Ovary (tissue), 9 donors: ENCODE measurements around the gene EGFLAM. TPM values are rescaled to one million over a fixed set of nuclear protein-coding genes. Genes with fewer than 3 reads are reported as not detected.

Source experiments
- DNase-seq, 5 donors: peaks; one replicate each; pipeline ENCODE4 v3.0.0-alpha.2; 2019 to 2020
- H3K27ac ChIP-seq, 2 donors: fragments of 200-600 bp; one replicate each; pipeline versions ENCODE4 v1.5.1 to v1.8.0; 2019 to 2022
- H3K27me3 ChIP-seq: fragments of 200-600 bp; one replicate; pipeline ENCODE4 v1.8.0; 2022
- H3K36me3 ChIP-seq: fragments of 200-600 bp; sonication (generic); one replicate; pipeline ENCODE4 v1.5.1; 2019
- H3K4me1 ChIP-seq: one replicate; pipeline ENCODE4 v1.8.1; 2013; ENCODE audit warnings: mild to moderate bottlenecking, moderate library complexity; ENCODE audit not compliant: insufficient read depth
- H3K4me3 ChIP-seq: fragments of 200-600 bp; sonication (generic); one replicate; pipeline ENCODE4 v1.5.1; 2017
- H3K9me3 ChIP-seq, 2 donors: fragments of 200-600 bp in 1 of 2; sonication (generic) in 1 of 2; one replicate each; pipeline versions ENCODE4 v1.5.1 to v1.8.1; 2013 to 2019; ENCODE audit warnings: mild to moderate bottlenecking in 1 of 2, moderate library complexity in 1 of 2
- EP300 ChIP-seq: sonication (generic); formaldehyde crosslinking; IDR thresholded peaks from one replicate; pipeline ENCODE4 v1.6.1; 2017; ENCODE audit warnings: antibody characterized with exemption
- POLR2A ChIP-seq: fragments of 450-650 bp; IDR thresholded peaks from one replicate; pipeline ENCODE4 v1.6.1; 2017; ENCODE audit warnings: antibody characterized with exemption, mild to moderate bottlenecking, moderate library complexity
- WGBS, 3 donors: extraction: QIAGEN DNeasy Blood & Tissue Kit in 1 of 3; methylation state at CpG; one replicate each; pipeline versions ENCODE4 v1.1.5 to v1.1.7; 2013 to 2017; 5-methylcytosine and 5-hydroxymethylcytosine counted together
- intact Hi-C, 4 donors: fragments of 100-400 bp; cut with DNase I; formaldehyde crosslinking; loops; one replicate each; pipeline versions ENCODE4 v1.11.0 to v1.15.1; 2022 to 2023
- polyA plus RNA-seq, 2 donors: library from polyadenylated mRNA; stranded (reverse); fragments of 200-250 nt in 1 of 2; fragments of 350-450 nt in 1 of 2; fragmentation: Illumina TruSeq in 1 of 2; extraction: RNeasy Lipid Tissue Mini Kit (QIAGEN cat#74804) in 1 of 2; gene quantifications; one replicate each; pipeline ENCODE4 v1.2.3, GENCODE V29; 2013 to 2014
- total RNA-seq, 7 donors: library from RNA; depleted of rRNA in 2 of 7; stranded (reverse); fragments of >200 nt in 2 of 7; fragmentation: NEBNext Ultra II Directional in 3 of 7; extraction: Animal tissue kit (Norgen Biotek cat#: 25700) in 3 of 7; gene quantifications; one replicate each; pipeline versions ENCODE4 v1.1.0 to v1.2.4, GENCODE V29; 2016 to 2023
- TF ChIP-seq, protein P1 (sequence below), 3 donors: fragments of 450-650 bp in 2 of 3; fragments of 200-600 bp in 1 of 3; IDR thresholded peaks; one replicate each; pipeline versions ENCODE4 v1.5.1 to v1.8.0; 2016 to 2022; ENCODE audit warnings: antibody characterized with exemption in 3 of 3, mild to moderate bottlenecking in 1 of 3
- donor health status: DM: no; HTN: no; CAD: no; lungs with moderate emphysema.
- donor health status: DM: no; HTN: no; CAD: no.
- donor health status: Bipolar disorder and iron deficiency.
- donor health status: DM: yes; HTN: yes; CAD: no.
- donor health status: DM: no; HTN: no; CAD: no.
- donor health status: DM: yes; HTN: yes; CAD: no.

Gene EGFLAM
- total and polyA plus RNA-seq, 9 donors: 6.1 to 37.8 (median 17.1) TPM

DNA sequence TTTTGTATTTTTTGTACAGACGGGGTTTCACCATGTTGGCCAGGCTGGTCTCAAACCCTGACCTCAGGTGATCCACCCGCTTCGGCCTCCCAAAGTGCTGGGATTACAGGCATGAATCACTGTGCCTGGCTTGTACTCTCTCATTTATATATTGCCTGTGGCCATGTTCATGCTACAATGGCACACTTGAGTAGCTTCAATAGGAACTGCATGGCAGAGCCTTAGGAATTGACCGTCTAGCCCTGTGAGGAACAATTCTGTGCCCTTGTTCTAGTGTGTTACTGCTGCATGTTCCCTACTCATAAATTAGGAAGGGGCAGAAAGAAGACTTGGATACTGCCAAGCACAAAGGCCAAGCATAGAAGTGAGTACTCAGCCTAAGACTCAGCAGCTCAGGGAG lies 193.8 kb downstream of the EGFLAM start:
- no peak overlapping the region for H3K4me3 ChIP-seq
- peaks cover 2% of the 10 kb centered on the region for H3K4me1 ChIP-seq
- H3K9me3 ChIP-seq: no peaks in the 10 kb centered on the region
- no peak for TF ChIP-seq EP300
- TF ChIP-seq, protein P1, sequence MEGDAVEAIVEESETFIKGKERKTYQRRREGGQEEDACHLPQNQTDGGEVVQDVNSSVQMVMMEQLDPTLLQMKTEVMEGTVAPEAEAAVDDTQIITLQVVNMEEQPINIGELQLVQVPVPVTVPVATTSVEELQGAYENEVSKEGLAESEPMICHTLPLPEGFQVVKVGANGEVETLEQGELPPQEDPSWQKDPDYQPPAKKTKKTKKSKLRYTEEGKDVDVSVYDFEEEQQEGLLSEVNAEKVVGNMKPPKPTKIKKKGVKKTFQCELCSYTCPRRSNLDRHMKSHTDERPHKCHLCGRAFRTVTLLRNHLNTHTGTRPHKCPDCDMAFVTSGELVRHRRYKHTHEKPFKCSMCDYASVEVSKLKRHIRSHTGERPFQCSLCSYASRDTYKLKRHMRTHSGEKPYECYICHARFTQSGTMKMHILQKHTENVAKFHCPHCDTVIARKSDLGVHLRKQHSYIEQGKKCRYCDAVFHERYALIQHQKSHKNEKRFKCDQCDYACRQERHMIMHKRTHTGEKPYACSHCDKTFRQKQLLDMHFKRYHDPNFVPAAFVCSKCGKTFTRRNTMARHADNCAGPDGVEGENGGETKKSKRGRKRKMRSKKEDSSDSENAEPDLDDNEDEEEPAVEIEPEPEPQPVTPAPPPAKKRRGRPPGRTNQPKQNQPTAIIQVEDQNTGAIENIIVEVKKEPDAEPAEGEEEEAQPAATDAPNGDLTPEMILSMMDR (IDR thresholded peaks at IDR 0.05): no peak
- TF ChIP-seq POLR2A: no peak
- no peak overlapping the region for H3K27ac ChIP-seq
- no peaks in the 10 kb centered on the region for H3K36me3 ChIP-seq
- DNase-seq: no peak
- 95 to 99% (median 95%) methylated on average over 4 of the region's 4 CpGs for WGBS, 3 donors
- H3K27me3 ChIP-seq: no peaks in the 10 kb centered on the region
- intact Hi-C loops: no loop called here

- TF ChIP-seq EP300: no peak
- no peak for TF ChIP-seq POLR2A
- Histone ChIP-seq H3K36me3 (no peaks in the 10 kb centered on the region), H3K9me3 (no peaks in the 10 kb centered on the region), H3K27me3 (no peaks in the 10 kb centered on the region), H3K4me1 (peaks cover 2% of the 10 kb centered on the region), H3K27ac (no peak overlapping the region), H3K4me3 (no peak overlapping the region)
- WGBS, 3 donors: 82 to 93% (median 84%) methylated on average over 3 of the region's 3 CpGs
- no peak for DNase-seq
- intact Hi-C loops: no loop called here
Measured at GRCh38 chr5:38453506-38453905, 195.1 kb downstream of the EGFLAM start.

- no peak for DNase-seq
- WGBS, 3 donors: 93 to 96% (median 93%) methylated on average over 11 of the region's 11 CpGs
Measured at GRCh38 chr5:38453921-38454320, 195.6 kb downstream of the EGFLAM start.

DNA sequence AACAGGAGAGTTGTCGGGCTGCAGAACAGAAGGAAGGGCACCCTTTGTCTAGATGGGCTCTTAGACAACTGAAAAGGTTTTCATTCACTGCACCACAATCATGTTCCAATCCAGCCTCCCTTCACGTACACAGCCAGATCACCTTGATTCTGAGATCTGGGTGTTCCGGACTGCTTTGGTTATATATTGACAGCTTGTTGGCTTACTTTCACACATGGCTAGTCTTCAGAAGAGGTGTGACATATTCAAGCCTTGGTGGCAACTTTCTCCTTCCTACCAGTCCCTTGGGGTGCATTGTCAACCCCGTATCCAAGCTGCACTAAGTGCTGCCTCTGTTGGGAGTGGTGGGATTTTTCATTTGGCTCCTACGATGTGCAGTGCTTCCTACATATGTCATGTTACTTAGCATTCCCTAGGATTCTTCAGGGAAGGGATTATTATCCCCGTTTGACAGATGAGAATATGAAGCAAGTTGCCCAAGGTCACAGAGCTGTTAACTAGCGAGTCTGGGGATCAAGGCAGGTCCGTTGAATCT lies 197.5 kb downstream of the EGFLAM start:
- Histone ChIP-seq H3K4me3 (no peak overlapping the region), H3K36me3 (no peaks in the 10 kb centered on the region), H3K27ac (no peak overlapping the region), H3K4me1 (no peaks in the 10 kb centered on the region), H3K9me3 (no peaks in the 10 kb centered on the region), H3K27me3 (no peaks in the 10 kb centered on the region)
- 84 to 92% (median 88%) methylated on average over 8 of the region's 8 CpGs for WGBS, 3 donors
- TF ChIP-seq, protein P1 (IDR thresholded peaks at IDR 0.05): no peak
- TF ChIP-seq EP300 (no peak), POLR2A (no peak)
- intact Hi-C loops: no loop called here
- no peak for DNase-seq

More at GRCh38 chr5:38453921-38454320, 195.6 kb downstream of the EGFLAM start:
- Histone ChIP-seq H3K27me3 (no peaks in the 10 kb centered on the region), H3K4me3 (no peak overlapping the region), H3K4me1 (no peaks in the 10 kb centered on the region), H3K36me3 (no peaks in the 10 kb centered on the region), H3K27ac (no peak overlapping the region), H3K9me3 (no peaks in the 10 kb centered on the region)
- TF ChIP-seq, protein P1 (IDR thresholded peaks at IDR 0.05): no peak
- TF ChIP-seq POLR2A: no peak
- TF ChIP-seq EP300: no peak
- intact Hi-C loops: no loop called here

DNA sequence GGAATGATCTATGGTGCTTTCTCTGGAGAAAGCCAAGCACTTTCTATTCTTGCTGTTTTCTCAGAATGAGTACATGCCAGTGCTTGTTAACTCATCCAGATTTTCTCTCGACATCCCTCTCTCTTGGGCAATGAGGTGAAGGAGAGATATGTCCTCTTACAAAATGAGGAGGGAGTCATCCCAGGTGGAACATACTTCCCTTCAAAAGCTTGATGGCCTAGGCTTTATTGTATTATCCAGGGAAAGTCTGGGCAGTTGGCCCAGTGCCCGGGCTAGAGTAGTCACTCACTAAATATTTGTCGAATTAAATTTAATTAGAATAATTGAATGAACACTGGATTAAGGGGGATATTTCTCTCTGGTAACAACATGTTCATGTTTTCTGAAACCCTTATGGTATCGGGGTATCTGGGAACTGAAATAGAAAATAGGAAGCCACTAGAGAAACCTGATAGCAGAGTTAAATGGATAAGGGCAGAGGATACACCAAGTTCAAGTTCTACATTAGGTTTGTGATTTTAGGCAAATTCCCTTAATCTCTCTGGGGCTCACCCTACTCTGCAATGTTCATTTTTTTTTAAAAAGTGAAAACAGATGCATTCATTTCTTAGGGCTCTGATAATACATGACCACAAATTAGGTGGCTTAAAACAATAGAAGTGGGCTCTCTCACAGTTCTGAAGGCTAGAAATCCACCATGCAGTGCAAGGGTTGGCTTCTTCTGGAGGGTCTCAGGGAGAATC lies 198.5 kb downstream of the EGFLAM start:
- H3K36me3 ChIP-seq: no peaks in the 10 kb centered on the region
- intact Hi-C loops: no loop called here
- no peaks in the 10 kb centered on the region for H3K9me3 ChIP-seq
- WGBS, 3 donors: 84 to 89% (median 85%) methylated on average over 4 of the region's 4 CpGs
- H3K4me1 ChIP-seq: no peaks in the 10 kb centered on the region
- no peak overlapping the region for H3K27ac ChIP-seq
- DNase-seq: no peak
- no peak overlapping the region for H3K4me3 ChIP-seq
- TF ChIP-seq EP300 (no peak), POLR2A (no peak)
- TF ChIP-seq, protein P1 (IDR thresholded peaks at IDR 0.05): no peak
- no peaks in the 10 kb centered on the region for H3K27me3 ChIP-seq
